Esophagus muscularis mucosa (tissue), 2 donors: ENCODE results near the gene CDCA7.

Experiments
- EP300 ChIP-seq: sonication (generic); formaldehyde crosslinking; IDR thresholded peaks from one replicate; pipeline ENCODE4 v1.6.1; 2017; ENCODE audit warnings: antibody characterized with exemption
- POLR2A ChIP-seq: fragments of 450-650 bp; IDR thresholded peaks from one replicate; pipeline ENCODE4 v1.6.1; 2017; ENCODE audit warnings: antibody characterized with exemption, moderate library complexity, mild to moderate bottlenecking, low read depth

DNA sequence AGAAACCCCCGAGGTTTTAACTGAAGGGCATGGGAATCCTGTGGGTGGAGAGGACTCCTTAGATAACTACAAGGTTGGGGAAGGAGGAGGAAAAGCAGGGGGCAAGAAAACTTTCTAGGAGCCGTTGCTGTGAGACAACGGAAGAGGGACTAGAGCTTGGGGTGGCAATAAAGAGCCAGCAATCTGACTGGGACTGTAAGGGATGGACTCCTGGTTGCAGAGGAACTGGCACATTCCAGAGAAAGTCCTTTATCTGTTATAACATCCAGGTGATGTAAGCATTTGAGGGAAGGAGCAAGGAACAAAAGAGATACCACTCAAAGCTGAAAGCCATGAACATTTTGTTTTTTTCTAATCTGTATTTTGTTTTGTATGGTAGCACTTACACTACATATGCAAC is 16.4 kb downstream of the CDCA7 start:
- no peak for TF ChIP-seq EP300
- TF ChIP-seq POLR2A = no peak
